IMR-90 (cell line): ENCODE data around the gene PRICKLE2.

Experiments
- CEBPB ChIP-seq: IDR thresholded peaks from 2 replicates; pipeline ENCODE4 v1.6.1; 2012; ENCODE audit warnings: low read depth, low read length, improper control_type of control experiment
- CHD1 ChIP-seq: IDR thresholded peaks from 2 replicates; pipeline ENCODE4 v1.6.1; 2012; ENCODE audit warnings: low read depth, low read length, improper control_type of control experiment
- CTCF ChIP-seq: conservative IDR thresholded peaks from 2 replicates; pipeline ENCODE4 v1.5.1; 2012; ENCODE audit warnings: mild to moderate bottlenecking, low read depth, low read length, improper control_type of control experiment
- MAFK ChIP-seq: IDR thresholded peaks from 2 replicates; pipeline ENCODE4 v1.6.1; 2012; ENCODE audit warnings: low read depth, low read length, improper control_type of control experiment
- MXI1 ChIP-seq: IDR thresholded peaks from 2 replicates; pipeline ENCODE4 v1.6.1; 2012; ENCODE audit warnings: low read depth, mild to moderate bottlenecking, low read length, moderate library complexity, borderline replicate concordance
- NFE2L2 ChIP-seq: fragments of 150-350 bp; IDR thresholded peaks from 2 replicates; pipeline ENCODE4 v1.6.1; 2016; ENCODE audit warnings: low read depth, mild to moderate bottlenecking, low read length
- POLR2A ChIP-seq: IDR thresholded peaks from 2 replicates; pipeline ENCODE4 v1.6.1; 2012; ENCODE audit warnings: mild to moderate bottlenecking, low read depth, low read length
- RAD21 ChIP-seq: IDR thresholded peaks from 2 replicates; pipeline ENCODE4 v1.6.1; 2012; ENCODE audit warnings: low read length, improper control_type of control experiment
- RCOR1 ChIP-seq: IDR thresholded peaks from 2 replicates; pipeline ENCODE4 v1.6.1; 2012; ENCODE audit warnings: mild to moderate bottlenecking, low read length, improper control_type of control experiment; ENCODE audit not compliant: insufficient replicate concordance
- RFX5 ChIP-seq: IDR thresholded peaks from 2 replicates; pipeline ENCODE4 v1.8.0; 2012; ENCODE audit warnings: low read depth, mild to moderate bottlenecking, low read length, moderate library complexity
- SMC3 ChIP-seq: fragments of 150-350 bp; IDR thresholded peaks from 2 replicates; pipeline ENCODE4 v1.6.1; 2016; ENCODE audit warnings: low read depth, mild to moderate bottlenecking, antibody characterized with exemption, low read length, moderate library complexity
- USF2 ChIP-seq: fragments of 150-350 bp; IDR thresholded peaks from 2 replicates; pipeline ENCODE4 v1.6.1; 2017; ENCODE audit warnings: mild to moderate bottlenecking, antibody characterized with exemption, low read length, low read depth

- TF ChIP-seq NFE2L2: no peak
- TF ChIP-seq CTCF: no peak
- TF ChIP-seq SMC3: no peak
- TF ChIP-seq POLR2A: no peak
- TF ChIP-seq USF2: no peak
- TF ChIP-seq CEBPB: peak; percentile 26; the same call in 1 of the 2 replicates
- peak; percentile 35; the same call in 1 of the 2 replicates for TF ChIP-seq MAFK
- no peak for TF ChIP-seq RAD21
- TF ChIP-seq RFX5: no peak
- no peak for TF ChIP-seq CHD1
- no peak for TF ChIP-seq MXI1
- TF ChIP-seq RCOR1: no peak
Observed at GRCh38 chr3:64143409-64144130, 81.7 kb downstream of the PRICKLE2 start.
